Measurements from ENCODE around the gene CDKN1B. TPM values are rescaled to one million over a fixed set of nuclear protein-coding genes. Genes with fewer than 3 reads are reported as not detected.

Gene CDKN1B
- total and polyA plus RNA-seq, 2 of the 13 experiments (the other 11 are each of a cell fraction or from before 2014, with no cell fraction given), result 20.1 to 37.2 TPM

- TF ChIP-seq, protein P1, sequence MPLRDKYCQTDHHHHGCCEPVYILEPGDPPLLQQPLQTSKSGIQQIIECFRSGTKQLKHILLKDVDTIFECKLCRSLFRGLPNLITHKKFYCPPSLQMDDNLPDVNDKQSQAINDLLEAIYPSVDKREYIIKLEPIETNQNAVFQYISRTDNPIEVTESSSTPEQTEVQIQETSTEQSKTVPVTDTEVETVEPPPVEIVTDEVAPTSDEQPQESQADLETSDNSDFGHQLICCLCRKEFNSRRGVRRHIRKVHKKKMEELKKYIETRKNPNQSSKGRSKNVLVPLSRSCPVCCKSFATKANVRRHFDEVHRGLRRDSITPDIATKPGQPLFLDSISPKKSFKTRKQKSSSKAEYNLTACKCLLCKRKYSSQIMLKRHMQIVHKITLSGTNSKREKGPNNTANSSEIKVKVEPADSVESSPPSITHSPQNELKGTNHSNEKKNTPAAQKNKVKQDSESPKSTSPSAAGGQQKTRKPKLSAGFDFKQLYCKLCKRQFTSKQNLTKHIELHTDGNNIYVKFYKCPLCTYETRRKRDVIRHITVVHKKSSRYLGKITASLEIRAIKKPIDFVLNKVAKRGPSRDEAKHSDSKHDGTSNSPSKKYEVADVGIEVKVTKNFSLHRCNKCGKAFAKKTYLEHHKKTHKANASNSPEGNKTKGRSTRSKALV (CRISPR knock-in tag; IDR thresholded peaks at IDR 0.05), result no peak
- no peak for TF ChIP-seq ZNF562 (CRISPR knock-in tag; IDR thresholded peaks at IDR 0.05; ENCODE audit: borderline replicate concordance)
- no peak for TF ChIP-seq ADNP (CRISPR knock-in tag; IDR thresholded peaks at IDR 0.05)
- TF ChIP-seq GFI1 (CRISPR knock-in tag; IDR thresholded peaks at IDR 0.05; ENCODE audit: borderline replicate concordance), result no peak
- TF ChIP-seq ZFX (CRISPR knock-in tag; IDR thresholded peaks at IDR 0.05; ENCODE audit: low read depth), result no peak
- TF ChIP-seq LRRFIP1 (CRISPR knock-in tag; conservative IDR thresholded peaks at IDR 0.05), result no peak
- TF ChIP-seq ZNF142 (CRISPR knock-in tag; IDR thresholded peaks at IDR 0.05), result no peak
- TF ChIP-seq ZNF501 (CRISPR knock-in tag; IDR thresholded peaks at IDR 0.05), result no peak
- no peak for TF ChIP-seq DBP (CRISPR knock-in tag; IDR thresholded peaks at IDR 0.05; ENCODE audit: not compliant biosample characterization)
- no peak for TF ChIP-seq ZSCAN30 (CRISPR knock-in tag; IDR thresholded peaks at IDR 0.05)
- no peak for TF ChIP-seq ZNF7 (CRISPR knock-in tag; IDR thresholded peaks at IDR 0.05)
- TF ChIP-seq ATM (IDR thresholded peaks at IDR 0.05; ENCODE audit: borderline replicate concordance), result no peak
- no peak for TF ChIP-seq ZNF33A (CRISPR knock-in tag; IDR thresholded peaks at IDR 0.05; ENCODE audit: borderline replicate concordance)
- TF ChIP-seq SPEN (CRISPR knock-in tag; IDR thresholded peaks at IDR 0.05; ENCODE audit: low read depth), result no peak
- TF ChIP-seq ZNF263 (CRISPR knock-in tag; IDR thresholded peaks at IDR 0.05), result no peak
- TF ChIP-seq ZNF513 (CRISPR knock-in tag; conservative IDR thresholded peaks at IDR 0.05), result no peak
Observed at GRCh38 chr12:12714276-12715021, 2.7 kb upstream of the CDKN1B start (continued).
